ENCODE results near the gene TMEM18. TPM values are rescaled to one million over a fixed set of nuclear protein-coding genes. Genes with fewer than 3 reads are reported as not detected.

Gene TMEM18
- total RNA-seq, 1 donor from 2014 or later, result 18.0 TPM

DNA sequence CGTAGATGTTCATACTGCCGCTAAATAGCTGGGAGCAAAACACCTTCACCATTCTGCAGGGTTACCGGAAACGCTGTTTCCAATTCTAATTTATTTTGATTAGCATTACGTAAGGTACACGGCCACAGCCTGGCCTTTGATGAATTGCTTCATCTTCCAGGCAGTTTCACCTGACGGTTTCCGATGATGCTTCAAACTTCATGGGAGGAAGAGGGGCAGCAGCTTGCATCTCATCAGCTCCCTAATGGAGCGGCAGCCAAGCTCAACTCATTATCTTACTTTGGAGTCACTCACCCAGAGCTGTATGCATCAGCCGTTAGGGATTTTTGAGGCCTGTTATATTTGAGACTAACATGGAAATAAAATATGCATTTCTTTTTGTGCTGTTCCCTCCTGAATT is 54.8 kb downstream of the TMEM18 start:
- no peak for DNase-seq (ENCODE audit: low read depth)

DNA sequence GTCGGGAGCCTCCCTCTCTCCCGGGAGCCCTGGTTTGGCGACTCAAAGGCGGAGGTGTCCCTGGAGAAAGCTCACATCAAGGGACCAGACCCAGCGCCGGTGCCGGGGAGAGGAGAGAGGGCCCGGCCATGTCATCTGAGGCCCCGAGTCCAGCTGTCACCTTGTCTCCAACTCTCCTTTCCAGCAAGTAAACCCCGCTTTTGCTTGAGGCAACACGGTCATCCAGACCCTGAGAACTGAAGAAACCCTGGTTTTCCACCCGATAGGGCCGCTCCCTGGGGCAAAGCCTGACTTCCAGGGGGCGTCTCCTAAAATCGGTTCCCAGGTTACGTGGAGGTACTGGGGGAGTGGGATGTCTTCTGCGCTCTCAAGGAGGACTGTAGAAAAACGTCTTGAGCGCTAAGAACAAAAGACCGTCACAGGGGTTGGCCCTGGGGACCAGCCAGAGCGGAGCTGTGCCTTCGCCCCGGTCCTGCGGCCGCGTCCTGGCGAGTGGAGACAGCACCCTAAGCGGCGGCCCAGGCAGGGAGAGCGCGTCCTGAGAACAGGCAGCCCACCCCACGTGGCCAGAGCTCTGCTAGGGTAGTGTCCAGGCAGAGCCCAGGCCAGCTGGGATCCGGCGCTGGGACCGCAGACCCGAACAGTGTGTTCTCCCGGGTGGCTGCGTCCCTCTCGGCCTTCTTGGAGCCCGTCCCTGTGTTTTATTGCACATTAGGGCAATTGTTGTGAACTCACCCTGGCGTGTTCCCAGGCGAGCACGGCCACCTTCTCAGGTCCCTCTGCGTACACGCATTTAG is 55.7 kb downstream of the TMEM18 start:
- DNase-seq (ENCODE audit: low read depth), result no peak

DNA sequence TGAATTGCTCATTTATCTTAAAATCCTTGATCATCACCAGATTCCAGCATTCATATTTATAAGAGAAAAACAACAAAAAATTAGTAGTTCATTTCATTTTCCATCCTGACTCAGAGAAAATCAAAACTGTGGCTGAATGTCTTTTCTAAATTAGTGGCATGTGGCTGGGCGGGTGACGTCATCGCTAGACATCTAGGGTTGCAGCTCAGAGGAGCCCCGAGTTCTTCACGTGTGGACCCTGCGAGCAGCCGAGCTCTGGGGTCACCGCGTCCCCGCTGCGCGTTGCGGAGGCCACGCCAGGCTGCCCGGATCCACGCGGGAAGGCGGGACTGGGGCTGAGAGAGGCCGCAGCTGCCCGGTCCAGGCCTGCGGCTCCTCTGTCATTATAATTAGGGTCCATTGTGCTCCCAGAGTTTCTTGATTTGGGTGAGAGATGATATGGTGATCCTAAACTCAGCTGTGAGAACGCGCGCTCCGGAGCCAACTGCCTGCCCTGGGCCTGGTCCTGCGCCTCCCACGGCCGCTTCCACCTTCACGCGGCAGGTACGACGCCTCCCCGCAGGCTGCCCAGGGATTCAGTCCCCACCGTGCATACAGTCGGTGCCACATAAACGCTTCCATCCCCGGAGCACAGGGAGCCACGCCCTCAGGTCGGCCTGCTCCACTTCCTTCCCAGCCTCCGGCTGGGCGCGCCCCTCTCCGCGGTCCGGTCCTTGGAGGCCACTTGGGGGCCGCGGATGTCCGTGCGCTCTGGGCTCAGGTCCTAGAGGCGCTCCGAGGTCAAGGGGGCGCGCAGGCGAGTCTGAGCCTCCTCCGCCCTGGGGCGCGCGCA is 56.5 kb downstream of the TMEM18 start:
- no peak for DNase-seq (ENCODE audit: low read depth)

- no peak for DNase-seq (ENCODE audit: low read depth)
These were observed 57.2 kb downstream of the TMEM18 start for GRCh38 chr2:620004-620403.

DNA sequence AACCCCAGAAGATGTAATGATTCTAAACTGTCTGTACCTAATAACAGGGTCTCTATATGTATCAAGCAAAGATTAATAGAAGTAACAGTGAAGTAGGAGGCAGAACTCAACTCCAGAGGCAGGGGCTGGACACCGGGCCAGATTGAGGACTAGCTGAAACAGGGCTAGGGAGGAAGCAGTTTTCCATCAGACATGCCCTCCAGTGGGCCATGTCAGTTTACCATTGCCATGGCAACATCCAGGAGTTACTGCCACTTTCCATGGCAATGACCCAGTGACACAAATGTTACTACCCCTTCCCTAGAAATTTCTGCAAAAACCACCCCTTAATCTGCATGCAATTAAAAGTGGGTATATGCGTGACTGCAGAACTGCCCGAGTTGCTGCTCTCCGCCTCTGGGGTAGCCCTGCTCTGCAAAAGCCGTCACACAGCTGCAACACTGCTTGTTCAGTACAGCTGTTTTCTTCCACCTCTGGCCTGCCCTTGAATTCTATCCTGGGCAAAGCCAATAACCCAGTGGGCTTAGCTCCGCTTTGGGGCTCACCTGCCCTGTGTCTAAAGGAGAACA is 58.7 kb downstream of the TMEM18 start:
- no peak for DNase-seq (ENCODE audit: low read depth)

DNA sequence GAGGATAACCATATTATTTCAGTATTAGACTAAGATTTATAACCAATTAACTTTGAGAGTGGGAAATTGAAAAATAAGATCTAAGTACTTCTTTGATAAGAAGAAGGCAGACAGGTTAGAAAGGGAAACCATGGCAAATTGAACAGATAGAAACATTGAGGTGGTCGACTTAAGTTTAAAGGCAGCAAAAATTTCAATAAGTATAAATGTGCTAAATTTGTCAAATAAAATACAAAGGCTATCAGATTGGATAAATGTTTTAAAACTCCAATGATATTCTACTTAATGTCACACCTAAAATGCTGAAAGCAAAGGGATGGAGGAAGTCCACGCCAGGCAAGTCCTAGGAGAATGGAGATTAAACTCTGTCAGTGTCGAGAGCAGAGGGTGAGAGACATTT is 59.2 kb downstream of the TMEM18 start:
- no peak for DNase-seq (ENCODE audit: low read depth)
